Spleen (tissue), 13 donors: Measurements from ENCODE around the gene EHD2. TPM values are rescaled to one million over a fixed set of nuclear protein-coding genes. Genes with fewer than 3 reads are reported as not detected.
"Not testable (repeated sequence)": the region's sequence is repeated elsewhere in the genome, so short reads cannot be mapped to it uniquely, and the experiment has no call there.

Experiments
- DNase-seq: peaks from one replicate; pipeline ENCODE4 v3.0.0-alpha.2; 2020
- H3K27ac ChIP-seq, 8 donors: fragments of 200-600 bp; sonication (generic) in 7 of 8; 1 replicate in 4 of 8; 2 replicates in 4 of 8; pipeline versions ENCODE4 v1.5.0 to v1.8.0; 2016 to 2021; ENCODE audit warnings: inconsistent platforms in 4 of 8, mild to moderate bottlenecking in 4 of 8, moderate library complexity in 1 of 8
- H3K27me3 ChIP-seq, 7 donors: fragments of 200-600 bp; sonication (generic) in 6 of 7; replicated peaks in 1 of 7; 1 replicate in 4 of 7; 2 replicates in 3 of 7; pipeline versions ENCODE4 v1.5.0 to v1.8.0; 2016 to 2021; ENCODE audit warnings: inconsistent platforms in 3 of 7, mild to moderate bottlenecking in 1 of 7
- H3K36me3 ChIP-seq, 6 donors: fragments of 200-600 bp; sonication (generic) in 5 of 6; 1 replicate in 4 of 6; 2 replicates in 2 of 6; pipeline versions ENCODE4 v1.5.0 to v1.8.0; 2016 to 2021; ENCODE audit warnings: inconsistent platforms in 2 of 6
- H3K4me1 ChIP-seq, 6 donors: fragments of 200-600 bp; sonication (generic) in 5 of 6; 1 replicate in 3 of 6; 2 replicates in 3 of 6; pipeline versions ENCODE4 v1.5.0 to v1.8.0; 2016 to 2021; ENCODE audit warnings: inconsistent platforms in 3 of 6
- H3K4me3 ChIP-seq, 8 donors: fragments of 200-600 bp; sonication (generic) in 7 of 8; 1 replicate in 4 of 8; 2 replicates in 4 of 8; pipeline versions ENCODE4 v1.5.0 to v1.8.0; 2016 to 2021; ENCODE audit warnings: inconsistent platforms in 4 of 8, mild to moderate bottlenecking in 4 of 8, moderate library complexity in 2 of 8
- H3K9me3 ChIP-seq, 8 donors: fragments of 200-600 bp; sonication (generic) in 7 of 8; 1 replicate in 4 of 8; 2 replicates in 4 of 8; pipeline versions ENCODE4 v1.5.0 to v1.8.0; 2016 to 2021; ENCODE audit warnings: inconsistent platforms in 4 of 8
- POLR2A ChIP-seq, 3 donors: fragments of 450-650 bp; IDR thresholded peaks; one replicate each; pipeline ENCODE4 v1.5.1; 2017; ENCODE audit warnings: antibody characterized with exemption in 3 of 3, mild to moderate bottlenecking in 1 of 3
- POLR2AphosphoS5 ChIP-seq, 3 donors: sonication (generic); formaldehyde crosslinking; IDR thresholded peaks; one replicate each; pipeline ENCODE4 v1.5.1; 2017; ENCODE audit warnings: antibody characterized with exemption in 3 of 3
- WGBS, 5 donors: extraction: QIAGEN DNeasy Blood & Tissue Kit in 3 of 5; methylation state at CpG; one replicate each; pipeline versions ENCODE4 v1.1.5 to v1.1.7; 2013 to 2018; 5-methylcytosine and 5-hydroxymethylcytosine counted together
- intact Hi-C: fragments of 100-400 bp; cut with DNase I; formaldehyde crosslinking; loops from one replicate; pipeline ENCODE4 v1.15.0; 2023; ENCODE audit warnings: low total_unique reads
- long read RNA-seq, 2 donors: transcript quantifications; one replicate each; lab custom pipeline, GENCODE V29; 2026
- polyA plus RNA-seq, 3 donors: library from polyadenylated mRNA; stranded (reverse); fragments of 200-250 nt; gene quantifications; one replicate each; pipeline ENCODE4 v1.2.1, GENCODE V29; 2013
- total RNA-seq, 7 donors: library from RNA; depleted of rRNA in 3 of 7; stranded (reverse); fragments of >200 nt in 3 of 7; fragmentation: NEBNext Ultra II Directional in 4 of 7; extraction: Animal tissue kit (Norgen Biotek cat#: 25700) in 4 of 7; gene quantifications; one replicate each; pipeline versions ENCODE4 v1.1.0 to v1.2.1, GENCODE V29; 2016 to 2021
- TF ChIP-seq, protein P1 (sequence below), 11 experiments: fragments of 200-600 bp in 7 of 11; fragments of 450-650 bp in 4 of 11; sonication (generic) in 4 of 11; IDR thresholded peaks in 8 of 11; conservative IDR thresholded peaks in 3 of 11; 1 replicate in 7 of 11; 2 replicates in 4 of 11; pipeline versions ENCODE4 v1.4.0 to v1.8.0; 2016 to 2021; ENCODE audit warnings: antibody characterized with exemption in 11 of 11, inconsistent platforms in 4 of 11, mild to moderate bottlenecking in 1 of 11
- donor health status: healthy with polysubstance abuse.
- donor health status: DM: no; HTN: no; CAD: no; lungs with moderate emphysema.
- donor health status: DM: no; HTN: no; CAD: no.
- donor health status: Bipolar disorder and iron deficiency.
- donor health status: healthy.
- donor health status: DM: no; HTN: no; CAD: no.
- donor health status: DM: yes; HTN: yes; CAD: no.

EHD2 gene, protein sequence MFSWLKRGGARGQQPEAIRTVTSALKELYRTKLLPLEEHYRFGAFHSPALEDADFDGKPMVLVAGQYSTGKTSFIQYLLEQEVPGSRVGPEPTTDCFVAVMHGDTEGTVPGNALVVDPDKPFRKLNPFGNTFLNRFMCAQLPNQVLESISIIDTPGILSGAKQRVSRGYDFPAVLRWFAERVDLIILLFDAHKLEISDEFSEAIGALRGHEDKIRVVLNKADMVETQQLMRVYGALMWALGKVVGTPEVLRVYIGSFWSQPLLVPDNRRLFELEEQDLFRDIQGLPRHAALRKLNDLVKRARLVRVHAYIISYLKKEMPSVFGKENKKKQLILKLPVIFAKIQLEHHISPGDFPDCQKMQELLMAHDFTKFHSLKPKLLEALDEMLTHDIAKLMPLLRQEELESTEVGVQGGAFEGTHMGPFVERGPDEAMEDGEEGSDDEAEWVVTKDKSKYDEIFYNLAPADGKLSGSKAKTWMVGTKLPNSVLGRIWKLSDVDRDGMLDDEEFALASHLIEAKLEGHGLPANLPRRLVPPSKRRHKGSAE
- total RNA-seq (10 to 100 TPM; 48.9 to 87.7 (median 64.3) TPM), polyA plus RNA-seq (10 to 100 TPM in 2 of 3 donors, 1 to 10 TPM in 1; 6.9 to 18.4 (median 10.6) TPM)
- long read RNA-seq, donor 1, transcript EHD2-201 (6 exons, 3,585 nt) = major isoform, 20 of 30 reads
- long read RNA-seq, donor 1, partial matches to known transcripts = 10 of 30 reads
- long read RNA-seq, donor 1, other reads (novel, unspliced or antisense) = 0 of 30 reads
- long read RNA-seq, donor 2, transcript EHD2-201 (6 exons, 3,585 nt) = major isoform, 17 of 22 reads
- long read RNA-seq, donor 2, partial matches to known transcripts = 5 of 22 reads
- long read RNA-seq, donor 2, other reads (novel, unspliced or antisense) = 0 of 22 reads

DNA sequence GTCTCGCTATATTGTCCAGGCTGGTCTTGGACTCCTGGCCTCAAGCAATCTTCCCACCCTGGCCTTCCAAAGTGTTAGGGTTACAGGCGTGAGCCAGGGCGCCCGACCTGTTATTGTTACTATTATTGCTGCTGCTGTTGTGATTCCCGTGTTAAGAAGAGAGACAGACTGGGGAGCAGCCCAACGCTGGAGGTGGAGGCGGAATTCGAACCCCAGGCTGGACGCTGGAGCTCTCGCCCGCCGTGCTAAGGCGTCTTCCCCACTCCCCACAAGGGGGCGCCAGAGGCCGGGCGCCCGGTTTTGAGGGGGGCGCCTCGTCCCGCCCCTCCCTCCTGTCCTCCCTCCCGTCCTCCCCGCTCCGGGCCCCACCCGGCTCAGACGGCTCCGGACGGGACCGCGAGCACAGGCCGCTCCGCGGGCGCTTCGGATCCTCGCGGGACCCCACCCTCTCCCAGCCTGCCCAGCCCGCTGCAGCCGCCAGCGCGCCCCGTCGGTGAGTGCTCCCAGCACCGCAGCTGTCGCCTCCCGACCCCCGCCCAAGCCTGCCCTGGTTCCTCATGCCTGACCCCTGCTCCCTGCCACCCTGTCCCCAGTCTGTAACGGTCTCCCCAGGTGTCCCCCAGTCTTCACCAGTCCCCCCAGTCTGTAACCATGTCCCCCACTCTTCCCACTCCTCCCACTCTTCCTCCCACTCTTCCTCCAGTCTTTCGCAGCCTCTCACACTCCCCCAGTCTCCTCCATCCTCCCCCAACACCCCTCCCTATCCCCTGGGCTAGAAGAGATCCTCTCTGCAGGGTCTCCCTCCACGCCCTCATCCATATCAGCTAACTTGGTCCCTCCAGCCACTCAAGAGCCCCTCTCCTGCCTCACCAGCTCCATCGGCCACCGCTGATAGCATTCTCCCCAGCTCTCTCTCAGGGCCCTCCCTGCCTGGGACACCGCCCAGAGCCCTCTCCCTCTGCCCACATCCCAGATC, at the start of gene EHD2:
EHD2 (plus strand) TSS at position 377 of the 976 bp plus-strand sequence. CDS start 3,191 bp downstream, outside the sequence.
- Histone ChIP-seq H3K4me1 (peaks cover 0 to 45% (median 23%) of the 10 kb centered on the region in 6 donors), H3K9me3 (peaks cover 0 to 12% (median 0%) of the 10 kb centered on the region in 8 donors), H3K4me3 (peak within 1 kb of the TSS; percentile 42 to 71 (median 51)), H3K36me3 (peaks cover 0 to 13% (median 2%) of the 10 kb centered on the region in 6 donors), H3K27ac (peak within 1 kb of the TSS in 7 of 8 donors; percentile 58 to 87 (median 81)), H3K27me3 (peaks cover 0 to 53% (median 3%) of the 10 kb centered on the region in 7 donors)
- intact Hi-C loops = loop anchor here (10.0 kb wide), 1 partner anchor 71 kb away; no protein-coding TSS in a partner anchor
- DNase-seq = peak; percentile 85
- TF ChIP-seq POLR2AphosphoS5 (IDR thresholded peaks at IDR 0.05) (peak; percentile 77 to 88 (median 88)), POLR2A (IDR thresholded peaks at IDR 0.05) (no peak)
- TF ChIP-seq, protein P1, sequence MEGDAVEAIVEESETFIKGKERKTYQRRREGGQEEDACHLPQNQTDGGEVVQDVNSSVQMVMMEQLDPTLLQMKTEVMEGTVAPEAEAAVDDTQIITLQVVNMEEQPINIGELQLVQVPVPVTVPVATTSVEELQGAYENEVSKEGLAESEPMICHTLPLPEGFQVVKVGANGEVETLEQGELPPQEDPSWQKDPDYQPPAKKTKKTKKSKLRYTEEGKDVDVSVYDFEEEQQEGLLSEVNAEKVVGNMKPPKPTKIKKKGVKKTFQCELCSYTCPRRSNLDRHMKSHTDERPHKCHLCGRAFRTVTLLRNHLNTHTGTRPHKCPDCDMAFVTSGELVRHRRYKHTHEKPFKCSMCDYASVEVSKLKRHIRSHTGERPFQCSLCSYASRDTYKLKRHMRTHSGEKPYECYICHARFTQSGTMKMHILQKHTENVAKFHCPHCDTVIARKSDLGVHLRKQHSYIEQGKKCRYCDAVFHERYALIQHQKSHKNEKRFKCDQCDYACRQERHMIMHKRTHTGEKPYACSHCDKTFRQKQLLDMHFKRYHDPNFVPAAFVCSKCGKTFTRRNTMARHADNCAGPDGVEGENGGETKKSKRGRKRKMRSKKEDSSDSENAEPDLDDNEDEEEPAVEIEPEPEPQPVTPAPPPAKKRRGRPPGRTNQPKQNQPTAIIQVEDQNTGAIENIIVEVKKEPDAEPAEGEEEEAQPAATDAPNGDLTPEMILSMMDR (IDR thresholded peaks at IDR 0.05 in 8 of 11, conservative IDR thresholded peaks at IDR 0.05 in 3 of 11) = peak; percentile 48 to 93 (median 81)
- WGBS, 5 donors = 5 to 9% (median 8%) methylated on average over 40 to 52 of the region's 52 CpGs

DNA sequence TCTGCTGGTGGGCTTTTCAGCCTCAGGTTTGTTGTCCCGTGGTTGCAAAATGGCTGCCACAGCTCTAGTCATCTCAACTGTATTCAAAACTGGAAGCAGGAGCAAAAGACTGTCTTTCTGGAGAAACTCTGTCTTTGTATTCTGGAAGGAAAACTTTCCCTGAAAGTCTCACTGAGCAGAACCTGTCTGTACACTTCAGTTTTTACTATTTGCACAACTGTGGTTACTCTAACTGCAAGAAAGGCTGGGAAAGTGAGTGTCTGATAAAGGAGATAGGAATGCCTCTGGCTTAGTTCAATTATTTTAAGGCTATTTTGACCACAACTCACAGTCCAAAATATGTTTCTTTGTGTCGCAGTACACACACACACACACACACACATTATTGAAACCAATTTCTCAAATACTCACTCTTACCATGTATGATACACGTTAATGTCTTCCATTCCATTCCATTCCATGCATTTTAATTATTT, 49.7 kb upstream of the EHD2 start:
- Histone ChIP-seq H3K9me3 (no peaks in the 10 kb centered on the region), H3K27ac (peak overlapping the region in 6 of 8 donors; percentile 49 to 86 (median 80)), H3K4me3 (no peak overlapping the region), H3K4me1 (peaks cover 0 to 65% (median 37%) of the 10 kb centered on the region in 6 donors), H3K27me3 (no peaks in the 10 kb centered on the region), H3K36me3 (peaks cover 0 to 36% (median 0%) of the 10 kb centered on the region in 6 donors)
- intact Hi-C loops = no loop called here
- no peak for TF ChIP-seq POLR2AphosphoS5 (IDR thresholded peaks at IDR 0.05)
- TF ChIP-seq, protein P1 (IDR thresholded peaks at IDR 0.05 in 8 of 11, conservative IDR thresholded peaks at IDR 0.05 in 3 of 11) = no peak
- no peak for TF ChIP-seq POLR2A (IDR thresholded peaks at IDR 0.05)
- WGBS, 5 donors = 70 to 97% (median 86%) methylated on average over 3 of the region's 3 CpGs
- no peak for DNase-seq

DNA sequence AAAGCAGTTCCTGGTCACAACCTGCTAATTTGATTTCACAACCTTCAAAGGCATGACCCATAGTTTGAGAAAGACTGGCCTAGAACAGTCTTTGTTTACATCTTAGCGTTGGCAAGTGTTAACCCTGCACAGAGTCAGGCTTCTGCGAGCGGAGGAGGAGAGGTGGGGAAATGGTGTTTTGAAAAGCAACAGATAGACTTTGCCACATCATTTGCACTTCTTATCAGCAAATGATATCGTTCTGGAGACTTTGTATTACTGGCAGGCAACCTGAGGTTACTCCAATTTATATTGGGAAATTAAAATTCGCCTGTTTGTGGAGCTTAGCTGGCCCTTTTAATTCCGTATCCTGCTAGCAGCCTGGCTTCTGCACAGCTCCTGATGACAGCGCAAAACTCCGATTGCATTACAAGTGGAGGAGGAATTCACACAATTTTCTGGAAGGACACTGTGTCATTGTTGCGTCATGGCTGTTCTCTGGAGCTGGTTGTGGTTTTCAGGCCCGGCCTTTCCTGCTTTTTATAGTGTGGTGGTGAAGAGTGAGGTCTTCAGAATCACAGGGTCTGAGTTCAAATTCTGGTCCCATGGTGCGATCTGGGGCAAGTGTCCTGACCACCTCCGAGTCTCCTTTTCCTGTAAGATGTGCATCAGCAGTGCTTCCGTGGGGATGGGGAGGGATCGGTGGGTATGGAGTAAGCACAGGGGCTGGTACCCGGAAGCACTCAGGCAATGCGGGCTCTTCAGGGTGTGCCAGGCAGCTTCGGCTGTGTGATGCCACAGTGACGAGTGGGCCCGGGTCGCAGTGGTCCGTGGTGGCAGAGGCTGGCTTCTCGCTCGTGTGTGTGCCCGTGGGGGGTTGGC, 49.1 kb upstream of the EHD2 start:
- H3K4me3 ChIP-seq = no peak overlapping the region
- peaks cover 0 to 65% (median 37%) of the 10 kb centered on the region in 6 donors for H3K4me1 ChIP-seq
- peaks cover 0 to 31% (median 0%) of the 10 kb centered on the region in 6 donors for H3K36me3 ChIP-seq
- H3K27ac ChIP-seq = peak overlapping the region in 6 of 8 donors; percentile 49 to 86 (median 80)
- no peaks in the 10 kb centered on the region for H3K27me3 ChIP-seq
- DNase-seq = no peak
- H3K9me3 ChIP-seq = no peaks in the 10 kb centered on the region
- WGBS, 5 donors = 66 to 84% (median 73%) methylated on average over 14 to 24 of the region's 24 CpGs
- intact Hi-C loops = no loop called here
- peak; percentile 27 to 83 (median 58) for TF ChIP-seq POLR2AphosphoS5 (IDR thresholded peaks at IDR 0.05)
- TF ChIP-seq, protein P1 (IDR thresholded peaks at IDR 0.05 in 8 of 11, conservative IDR thresholded peaks at IDR 0.05 in 3 of 11) = no peak
- TF ChIP-seq POLR2A (IDR thresholded peaks at IDR 0.05) = no peak

DNA sequence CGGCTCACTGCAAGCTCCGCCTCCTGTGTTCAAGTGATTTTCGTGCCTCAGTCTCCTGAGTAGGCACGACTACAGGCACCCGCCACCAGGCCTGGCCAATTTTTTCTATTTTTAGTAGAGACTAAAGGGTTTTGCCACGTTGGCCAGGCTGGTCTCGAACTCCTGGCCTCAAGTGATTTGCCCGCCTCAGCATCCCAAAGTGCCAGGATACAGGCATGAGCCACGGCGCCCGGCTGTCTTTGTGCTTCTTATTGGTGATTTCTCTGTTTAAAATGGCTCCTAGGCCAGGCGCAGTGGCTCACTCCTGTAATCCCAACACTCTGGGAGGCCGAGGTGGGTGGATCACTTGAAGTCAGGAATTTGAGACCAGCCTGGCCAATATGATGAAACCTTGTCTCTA, 44.7 kb upstream of the EHD2 start:
- Histone ChIP-seq H3K36me3 (peaks cover 0 to 46% (median 14%) of the 10 kb centered on the region in 6 donors), H3K4me1 (peaks cover 0 to 44% (median 22%) of the 10 kb centered on the region in 6 donors)
- H3K4me3 ChIP-seq, H3K27me3 ChIP-seq, intact Hi-C loops, H3K27ac ChIP-seq, DNase-seq, H3K9me3 ChIP-seq: not testable (repeated sequence)
- WGBS, 5 donors = 89 to 93% (median 92%) methylated on average over 12 to 13 of the region's 13 CpGs
